SK-N-SH treated with all-trans-retinoic acid at 6 μM for 48 hours (cell line): ENCODE results near the gene MYT1.

ENCODE experiments used
- ATAC-seq: fragments of 200-7000 bp; cut with Tn5 transposase; 3 replicates; pipeline ENCODE4 v1.9.1; 2020; ENCODE audit warnings: mild to moderate bottlenecking, moderate library complexity
- BACH2 ChIP-seq: fragments of 250-450 bp; sonication (Bioruptor Pico); IDR thresholded peaks from 2 replicates; pipeline ENCODE4 v1.9.0; 2021; ENCODE audit warnings: mild to moderate bottlenecking, borderline replicate concordance
- CREB5 ChIP-seq: fragments of 250-450 bp; sonication (Bioruptor Pico); IDR thresholded peaks from 2 replicates; pipeline ENCODE4 v1.5.1; 2020; ENCODE audit warnings: low read depth, mild to moderate bottlenecking, moderate library complexity
- CSDC2 ChIP-seq: fragments of 250-450 bp; sonication (Bioruptor Pico); IDR thresholded peaks from 2 replicates; pipeline ENCODE4 v1.5.0; 2020; ENCODE audit warnings: mild to moderate bottlenecking, moderate library complexity
- CSRNP3 ChIP-seq: fragments of 250-450 bp; sonication (Bioruptor Pico); IDR thresholded peaks from 2 replicates; pipeline ENCODE4 v1.5.1; 2021; ENCODE audit warnings: mild to moderate bottlenecking, moderate library complexity
- ESRRG ChIP-seq: fragments of 250-450 bp; sonication (Bioruptor Pico); IDR thresholded peaks from 2 replicates; pipeline ENCODE4 v1.6.1; 2021; ENCODE audit warnings: mild to moderate bottlenecking
- GLIS3 ChIP-seq: fragments of 250-450 bp; sonication (Bioruptor Pico); IDR thresholded peaks from 2 replicates; pipeline ENCODE4 v1.5.0; 2020; ENCODE audit warnings: mild to moderate bottlenecking, moderate library complexity
- ISL1 ChIP-seq: fragments of 250-450 bp; sonication (Bioruptor Pico); IDR thresholded peaks from 2 replicates; pipeline ENCODE4 v2.1.2; 2022; ENCODE audit warnings: mild to moderate bottlenecking, moderate library complexity
- OSR1 ChIP-seq: fragments of 250-450 bp; sonication (Bioruptor Pico); IDR thresholded peaks from 2 replicates; pipeline ENCODE4 v1.8.0; 2022; ENCODE audit warnings: moderate library complexity, mild to moderate bottlenecking, inconsistent platforms
- POU6F1 ChIP-seq: fragments of 250-450 bp; sonication (Bioruptor Pico); IDR thresholded peaks from 2 replicates; pipeline ENCODE4 v1.8.0; 2021; ENCODE audit warnings: low read depth, mild to moderate bottlenecking, moderate library complexity, borderline replicate concordance
- PPARA ChIP-seq: fragments of 250-450 bp; sonication (Bioruptor Pico); IDR thresholded peaks from 2 replicates; pipeline ENCODE4 v1.5.0; 2020; ENCODE audit warnings: mild to moderate bottlenecking, borderline replicate concordance
- RARB ChIP-seq: fragments of 250-450 bp; sonication (Bioruptor Pico); IDR thresholded peaks from 2 replicates; pipeline ENCODE4 v1.8.0; 2021; ENCODE audit warnings: mild to moderate bottlenecking, moderate library complexity
- SNAI2 ChIP-seq: fragments of 250-450 bp; sonication (Bioruptor Pico); IDR thresholded peaks from 2 replicates; pipeline ENCODE4 v1.5.0; 2020; ENCODE audit warnings: mild to moderate bottlenecking, moderate library complexity
- TCF4 ChIP-seq: fragments of 250-450 bp; sonication (Bioruptor Pico); IDR thresholded peaks from 2 replicates; pipeline ENCODE4 v1.8.0; 2021; ENCODE audit warnings: mild to moderate bottlenecking, moderate library complexity, borderline replicate concordance
- TOX ChIP-seq: fragments of 250-450 bp; sonication (Bioruptor Pico); IDR thresholded peaks from 2 replicates; pipeline ENCODE4 v1.8.0; 2021; ENCODE audit warnings: mild to moderate bottlenecking, moderate library complexity, borderline replicate concordance
- TSHZ2 ChIP-seq: fragments of 250-450 bp; sonication (Bioruptor Pico); IDR thresholded peaks from 2 replicates; pipeline ENCODE4 v1.5.0; 2020; ENCODE audit warnings: mild to moderate bottlenecking, moderate library complexity
- ZC3H10 ChIP-seq: fragments of 250-450 bp; sonication (Bioruptor Pico); IDR thresholded peaks from 2 replicates; pipeline ENCODE4 v1.5.1; 2021; ENCODE audit warnings: mild to moderate bottlenecking, moderate library complexity
- ZFP3 ChIP-seq: fragments of 250-450 bp; sonication (Bioruptor Pico); IDR thresholded peaks from 2 replicates; pipeline ENCODE4 v1.5.0; 2020; ENCODE audit warnings: mild to moderate bottlenecking, moderate library complexity
- ZFP30 ChIP-seq: fragments of 450-650 bp; formaldehyde crosslinking; IDR thresholded peaks from 2 replicates; pipeline ENCODE4 v1.5.0; 2022; ENCODE audit warnings: mild to moderate bottlenecking, moderate library complexity
- ZNF565 ChIP-seq: fragments of 450-650 bp; formaldehyde crosslinking; conservative IDR thresholded peaks from 2 replicates; pipeline ENCODE4 v1.5.0; 2020; ENCODE audit warnings: low read depth, mild to moderate bottlenecking, moderate library complexity
- ZNF70 ChIP-seq: fragments of 450-650 bp; formaldehyde crosslinking; IDR thresholded peaks from 2 replicates; pipeline ENCODE4 v1.5.0; 2020; ENCODE audit warnings: mild to moderate bottlenecking, moderate library complexity
- ZNF8 ChIP-seq: fragments of 450-650 bp; formaldehyde crosslinking; IDR thresholded peaks from 2 replicates; pipeline ENCODE4 v1.5.0; 2020; ENCODE audit warnings: mild to moderate bottlenecking, moderate library complexity
- TF ChIP-seq, protein P1 (sequence below): fragments of 250-450 bp; sonication (Bioruptor Pico); IDR thresholded peaks from 2 replicates; pipeline ENCODE4 v1.8.0; 2020; ENCODE audit warnings: mild to moderate bottlenecking, moderate library complexity, borderline replicate concordance

Gene MYT1

DNA sequence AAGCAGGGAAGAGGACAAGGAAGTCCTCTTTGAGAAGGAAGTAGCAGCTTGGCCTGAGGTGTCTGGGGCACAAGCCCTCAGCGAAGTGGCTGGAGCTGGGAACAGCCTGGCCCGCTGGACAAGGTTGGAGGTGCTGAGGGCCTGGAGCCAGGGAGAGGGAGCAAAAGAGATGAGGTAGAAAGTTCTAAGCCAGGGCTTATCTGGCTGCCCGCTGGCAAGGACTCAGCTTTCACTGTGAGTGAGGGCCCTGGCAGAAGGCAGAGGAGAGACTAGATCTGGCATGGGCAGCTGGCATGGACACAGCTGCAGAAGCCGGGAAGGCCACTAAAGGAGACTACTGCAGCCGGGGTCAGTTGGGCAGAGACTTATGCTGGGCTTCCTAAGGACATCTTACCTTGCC lies 69.5 kb downstream of the MYT1 start:
- TF ChIP-seq RARB (CRISPR knock-in tag) (no peak), GLIS3 (CRISPR knock-in tag) (no peak), TSHZ2 (CRISPR knock-in tag) (no peak), TCF4 (no peak), ESRRG (CRISPR knock-in tag) (no peak), CSDC2 (CRISPR knock-in tag) (no peak), TOX (CRISPR knock-in tag) (no peak), ZFP30 (no peak), ZFP3 (CRISPR knock-in tag) (no peak), CSRNP3 (no peak), ZNF8 (CRISPR knock-in tag) (no peak), POU6F1 (CRISPR knock-in tag) (no peak), CREB5 (CRISPR knock-in tag) (no peak), BACH2 (CRISPR knock-in tag) (no peak), ZC3H10 (CRISPR knock-in tag) (no peak), ZNF565 (CRISPR knock-in tag) (no peak), SNAI2 (CRISPR knock-in tag) (no peak), OSR1 (CRISPR knock-in tag) (no peak), ISL1 (no peak)
- TF ChIP-seq, protein P1, sequence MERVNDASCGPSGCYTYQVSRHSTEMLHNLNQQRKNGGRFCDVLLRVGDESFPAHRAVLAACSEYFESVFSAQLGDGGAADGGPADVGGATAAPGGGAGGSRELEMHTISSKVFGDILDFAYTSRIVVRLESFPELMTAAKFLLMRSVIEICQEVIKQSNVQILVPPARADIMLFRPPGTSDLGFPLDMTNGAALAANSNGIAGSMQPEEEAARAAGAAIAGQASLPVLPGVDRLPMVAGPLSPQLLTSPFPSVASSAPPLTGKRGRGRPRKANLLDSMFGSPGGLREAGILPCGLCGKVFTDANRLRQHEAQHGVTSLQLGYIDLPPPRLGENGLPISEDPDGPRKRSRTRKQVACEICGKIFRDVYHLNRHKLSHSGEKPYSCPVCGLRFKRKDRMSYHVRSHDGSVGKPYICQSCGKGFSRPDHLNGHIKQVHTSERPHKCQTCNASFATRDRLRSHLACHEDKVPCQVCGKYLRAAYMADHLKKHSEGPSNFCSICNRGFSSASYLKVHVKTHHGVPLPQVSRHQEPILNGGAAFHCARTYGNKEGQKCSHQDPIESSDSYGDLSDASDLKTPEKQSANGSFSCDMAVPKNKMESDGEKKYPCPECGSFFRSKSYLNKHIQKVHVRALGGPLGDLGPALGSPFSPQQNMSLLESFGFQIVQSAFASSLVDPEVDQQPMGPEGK (CRISPR knock-in tag) = no peak
- ATAC-seq = peak; percentile 19; the same call in 1 of the 3 replicates

GRCh38 chr20:64234291-64234791 lies 70.1 kb downstream of the MYT1 start:
- TF ChIP-seq BACH2 (CRISPR knock-in tag) (no peak), TOX (CRISPR knock-in tag) (no peak), TSHZ2 (CRISPR knock-in tag) (no peak), PPARA (CRISPR knock-in tag) (no peak), OSR1 (CRISPR knock-in tag) (no peak), CSRNP3 (no peak), ZC3H10 (CRISPR knock-in tag) (no peak), ZNF70 (no peak), ZNF565 (CRISPR knock-in tag) (no peak), POU6F1 (CRISPR knock-in tag) (no peak), SNAI2 (CRISPR knock-in tag) (no peak), ZFP3 (CRISPR knock-in tag) (no peak), CREB5 (CRISPR knock-in tag) (no peak)
- ATAC-seq = no peak
